Kidney (tissue), 14 donors: ENCODE measurements around the gene TMEM132C. TPM values are rescaled to one million over a fixed set of nuclear protein-coding genes. Genes with fewer than 3 reads are reported as not detected.

Experiments
- DNase-seq, 5 donors: peaks; one replicate each; pipeline ENCODE4 v3.0.0-alpha.2; 2013 to 2020
- FAIRE-seq: peaks from 2 replicates; lab custom pipeline; 2012; peaks lifted over from hg19 to GRCh38; lab: Jason Lieb, UNC
- H3K27ac ChIP-seq, 2 donors: one replicate each; pipeline ENCODE4 v1.7.0; 2013; ENCODE audit warnings: low read depth in 2 of 2, low read length in 2 of 2, inconsistent platforms in 1 of 2
- H3K27me3 ChIP-seq: one replicate; pipeline ENCODE4 v1.7.1; 2013; ENCODE audit warnings: low read length, inconsistent platforms; ENCODE audit not compliant: control insufficient read depth, insufficient read depth
- H3K36me3 ChIP-seq, 3 donors: one replicate each; pipeline versions ENCODE4 v1.7.0 to v1.7.1; 2013; ENCODE audit warnings: low read length in 3 of 3, control low read depth in 1 of 3, inconsistent platforms in 1 of 3; ENCODE audit not compliant: insufficient read depth in 3 of 3, control insufficient read depth in 2 of 3
- H3K4me1 ChIP-seq, 3 donors: one replicate each; pipeline versions ENCODE4 v1.7.0 to v1.7.1; 2013; ENCODE audit warnings: low read length in 3 of 3, inconsistent platforms in 1 of 3, low read depth in 1 of 3; ENCODE audit not compliant: control insufficient read depth in 2 of 3, insufficient read depth in 2 of 3
- H3K4me3 ChIP-seq, 3 donors: one replicate each; pipeline versions ENCODE4 v1.7.0 to v1.8.1; 2013; ENCODE audit warnings: low read length in 3 of 3, control low read depth in 1 of 3, inconsistent platforms in 1 of 3
- H3K9ac ChIP-seq, 3 donors: one replicate each; pipeline versions ENCODE4 v1.7.0 to v1.7.1; 2013; ENCODE audit warnings: low read length in 3 of 3, control low read depth in 1 of 3, inconsistent platforms in 1 of 3
- H3K9me3 ChIP-seq, 3 donors: one replicate each; pipeline versions ENCODE4 v1.7.0 to v1.7.1; 2013; ENCODE audit warnings: low read length in 3 of 3, control low read depth in 1 of 3, inconsistent platforms in 1 of 3; ENCODE audit not compliant: control insufficient read depth in 2 of 3, insufficient read depth in 1 of 3
- intact Hi-C: fragments of 100-400 bp; cut with DNase I; formaldehyde crosslinking; loops from one replicate; pipeline ENCODE4 v1.11.1; 2022
- polyA plus RNA-seq: library from polyadenylated mRNA; stranded (reverse); fragments of 350-450 nt; fragmentation: Illumina TruSeq; extraction: RNeasy Lipid Tissue Mini Kit (QIAGEN cat#74804); gene quantifications from one replicate; pipeline ENCODE4 v1.2.3, GENCODE V29; 2014; ENCODE audit warnings: low read depth, low replicate concordance; ENCODE audit not compliant: insufficient read depth
- total RNA-seq: library from RNA; stranded (reverse); fragmentation: NEBNext Ultra II Directional; extraction: Animal tissue kit (Norgen Biotek cat#: 25700); gene quantifications from one replicate; pipeline ENCODE4 v1.2.1, GENCODE V29; 2021
- TF ChIP-seq, protein P1 (sequence below): IDR thresholded peaks from 3 replicates; pipeline ENCODE4 v1.5.1; 2012; ENCODE audit warnings: mild to moderate bottlenecking, moderate library complexity, borderline replicate concordance; ENCODE audit not compliant: insufficient read depth; ENCODE audit errors: extremely low read depth
- donor health status: control.
- donor health status: control.
- donor health status: control.
- donor health status: control.
- donor health status: control.
- donor health status: DM: yes; HTN: yes; CAD: no.
- donor health status: Normal renal cell carcinoma (clear cell type).

Gene TMEM132C
- total and polyA plus RNA-seq, 2 donors from 2014 or later: 0.28 to 0.75 TPM

DNA sequence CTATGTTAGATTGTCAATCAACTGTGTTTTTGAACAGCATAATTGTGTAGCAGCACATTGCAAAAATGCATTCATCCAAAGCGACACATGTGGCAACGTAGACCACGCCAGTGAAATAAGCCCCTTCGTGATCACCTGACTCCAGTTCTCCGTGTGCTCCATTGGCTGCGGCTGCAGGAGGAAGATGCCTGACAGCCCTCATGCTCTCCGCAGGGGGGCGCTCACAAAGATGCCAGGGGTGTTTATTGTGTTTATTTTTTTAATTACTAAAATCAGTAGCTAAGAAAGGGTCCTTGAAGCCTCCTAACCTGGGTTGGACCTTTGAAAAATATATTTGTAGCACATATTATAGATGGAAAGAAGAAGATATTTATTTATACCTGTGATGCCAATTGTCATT, 440.5 kb downstream of the TMEM132C start:
- Histone ChIP-seq H3K4me3 (no peak overlapping the region), H3K36me3 (no peaks in the 10 kb centered on the region), H3K9me3 (no peaks in the 10 kb centered on the region), H3K4me1 (no peaks in the 10 kb centered on the region), H3K27ac (no peak overlapping the region), H3K27me3 (no peaks in the 10 kb centered on the region), H3K9ac (no peak overlapping the region)
- TF ChIP-seq, protein P1, sequence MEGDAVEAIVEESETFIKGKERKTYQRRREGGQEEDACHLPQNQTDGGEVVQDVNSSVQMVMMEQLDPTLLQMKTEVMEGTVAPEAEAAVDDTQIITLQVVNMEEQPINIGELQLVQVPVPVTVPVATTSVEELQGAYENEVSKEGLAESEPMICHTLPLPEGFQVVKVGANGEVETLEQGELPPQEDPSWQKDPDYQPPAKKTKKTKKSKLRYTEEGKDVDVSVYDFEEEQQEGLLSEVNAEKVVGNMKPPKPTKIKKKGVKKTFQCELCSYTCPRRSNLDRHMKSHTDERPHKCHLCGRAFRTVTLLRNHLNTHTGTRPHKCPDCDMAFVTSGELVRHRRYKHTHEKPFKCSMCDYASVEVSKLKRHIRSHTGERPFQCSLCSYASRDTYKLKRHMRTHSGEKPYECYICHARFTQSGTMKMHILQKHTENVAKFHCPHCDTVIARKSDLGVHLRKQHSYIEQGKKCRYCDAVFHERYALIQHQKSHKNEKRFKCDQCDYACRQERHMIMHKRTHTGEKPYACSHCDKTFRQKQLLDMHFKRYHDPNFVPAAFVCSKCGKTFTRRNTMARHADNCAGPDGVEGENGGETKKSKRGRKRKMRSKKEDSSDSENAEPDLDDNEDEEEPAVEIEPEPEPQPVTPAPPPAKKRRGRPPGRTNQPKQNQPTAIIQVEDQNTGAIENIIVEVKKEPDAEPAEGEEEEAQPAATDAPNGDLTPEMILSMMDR: no peak
- DNase-seq (no peak), FAIRE-seq (no peak)
- intact Hi-C loops: no loop called here

DNA sequence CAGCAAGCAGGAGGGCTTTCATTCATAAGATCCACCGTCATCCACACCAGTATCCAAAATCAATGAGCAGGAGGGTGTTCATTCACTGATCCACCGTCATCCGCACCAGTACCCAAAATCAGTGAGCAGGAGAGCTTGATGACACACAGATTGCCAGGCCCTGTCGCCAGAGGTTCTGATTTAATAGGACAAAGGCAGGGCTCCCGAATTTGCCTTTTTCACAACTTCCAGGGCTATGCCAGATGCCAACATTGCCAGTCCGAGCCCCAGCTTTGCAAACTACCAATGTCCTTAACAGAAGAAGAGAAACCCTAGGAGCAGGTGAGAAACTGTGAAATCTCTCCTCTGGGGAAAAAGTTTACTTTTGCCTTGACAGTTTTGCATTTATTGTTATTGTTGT, 441.8 kb downstream of the TMEM132C start:
- TF ChIP-seq, protein P1: no peak
- H3K4me3 ChIP-seq: no peak overlapping the region
- FAIRE-seq: no peak
- no peaks in the 10 kb centered on the region for H3K4me1 ChIP-seq
- H3K27ac ChIP-seq: no peak overlapping the region
- no peaks in the 10 kb centered on the region for H3K9me3 ChIP-seq
- H3K9ac ChIP-seq: no peak overlapping the region
- no peak for DNase-seq
- H3K27me3 ChIP-seq: no peaks in the 10 kb centered on the region
- no peaks in the 10 kb centered on the region for H3K36me3 ChIP-seq
- intact Hi-C loops: no loop called here

DNA sequence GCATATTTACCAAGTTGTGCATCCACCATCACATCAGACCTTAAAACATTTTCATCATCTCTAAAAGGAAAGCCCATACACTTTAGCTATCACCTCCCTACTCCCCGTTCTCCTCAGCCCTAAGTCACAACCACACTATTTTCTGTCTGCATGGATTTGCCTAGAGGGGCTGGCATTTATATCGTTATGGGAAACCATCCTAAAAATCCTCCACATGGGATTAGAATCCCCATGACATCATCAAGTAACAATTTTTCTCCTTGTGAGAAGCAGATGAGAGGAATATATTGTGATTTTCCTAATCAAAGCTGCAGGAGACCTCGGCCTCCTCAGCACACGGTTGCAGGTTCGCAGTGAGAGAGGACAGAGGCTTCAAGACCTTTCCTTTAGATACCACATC, 442.7 kb downstream of the TMEM132C start:
- Histone ChIP-seq H3K9me3 (no peaks in the 10 kb centered on the region), H3K9ac (no peak overlapping the region), H3K36me3 (no peaks in the 10 kb centered on the region), H3K27me3 (no peaks in the 10 kb centered on the region), H3K4me3 (no peak overlapping the region), H3K27ac (no peak overlapping the region), H3K4me1 (no peaks in the 10 kb centered on the region)
- intact Hi-C loops: no loop called here
- TF ChIP-seq, protein P1: no peak
- DNase-seq: no peak
- FAIRE-seq: no peak

DNA sequence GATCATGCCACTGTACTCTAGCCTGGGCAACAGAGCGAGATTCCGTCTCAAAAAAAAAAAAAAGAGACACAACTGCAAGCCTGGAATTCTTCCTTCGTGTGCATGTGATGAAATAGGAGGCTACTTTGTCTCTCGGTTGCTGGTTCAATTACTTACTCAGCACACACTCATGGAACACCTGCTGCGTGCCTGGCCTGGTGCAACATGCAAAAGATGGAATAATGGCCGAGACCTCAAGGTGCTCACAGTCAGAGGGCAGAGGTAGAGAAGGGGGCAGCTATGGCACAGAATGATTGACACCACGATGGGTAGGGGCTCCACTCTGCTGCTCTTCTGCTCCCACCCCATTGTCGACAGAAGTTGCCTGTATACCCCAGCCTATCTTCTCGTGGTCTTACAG, 444.5 kb downstream of the TMEM132C start:
- no peaks in the 10 kb centered on the region for H3K36me3 ChIP-seq
- no peak overlapping the region for H3K9ac ChIP-seq
- H3K4me3 ChIP-seq: no peak overlapping the region
- H3K27ac ChIP-seq: no peak overlapping the region
- no peaks in the 10 kb centered on the region for H3K9me3 ChIP-seq
- no peaks in the 10 kb centered on the region for H3K27me3 ChIP-seq
- no peak for DNase-seq
- TF ChIP-seq, protein P1: no peak
- H3K4me1 ChIP-seq: no peaks in the 10 kb centered on the region
- FAIRE-seq: no peak
- intact Hi-C loops: no loop called here
